Tongue (tissue), 2 donors: ENCODE data around the gene CDIP1. TPM values are rescaled to one million over a fixed set of nuclear protein-coding genes. Genes with fewer than 3 reads are reported as not detected.
"Not testable (repeated sequence)": the region's sequence is repeated elsewhere in the genome, so short reads cannot be mapped to it uniquely, and the experiment has no call there.

Experiments
- DNase-seq: peaks from one replicate; pipeline ENCODE4 v3.0.0-alpha.2; 2015
- total RNA-seq: library from RNA; depleted of rRNA; stranded (reverse); fragments of >200 nt; gene quantifications from one replicate; pipeline ENCODE4 v1.2.3, GENCODE V29; 2014

The CDIP1 gene
- total RNA-seq: 10.6 TPM

GRCh38 chr16:4538350-4539235 is at the start of gene CDIP1:
Gene CDIP1, minus strand, starts transcription at chr16:4538773. Its CDS starts 24,643 bp downstream, at chr16:4514130.
- DNase-seq: peak; percentile 98

GRCh38 chr16:4586291-4586690 is 47.7 kb upstream of the CDIP1 start:
- DNase-seq: peak; percentile 29

GRCh38 chr16:4583906-4584305 is 45.3 kb upstream of the CDIP1 start:
- no peak for DNase-seq

- DNase-seq: no peak
These were observed 41.7 kb upstream of the CDIP1 start for GRCh38 chr16:4580250-4580649.

GRCh38 chr16:4578961-4579530 is 40.5 kb upstream of the CDIP1 start:
- no peak for DNase-seq

DNA sequence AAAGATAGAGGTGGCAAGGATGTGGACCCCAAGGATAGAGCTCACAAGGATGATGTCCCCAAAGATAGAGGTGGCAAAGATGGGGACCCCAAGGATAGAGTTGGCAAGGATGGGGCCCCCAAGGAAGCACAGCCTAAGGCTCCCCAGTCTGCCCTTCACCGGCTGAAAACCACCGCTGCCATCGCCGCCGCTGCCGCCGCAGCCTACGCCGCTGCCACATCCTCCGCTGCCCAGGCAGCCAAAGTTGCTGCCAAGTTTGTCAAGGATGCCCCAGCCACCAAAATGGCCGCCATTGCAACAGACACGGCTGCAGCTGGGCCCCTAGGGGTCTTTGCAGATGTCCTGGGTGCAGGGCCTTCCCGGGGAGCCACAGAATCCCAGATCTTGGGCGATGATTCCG is 37.4 kb upstream of the CDIP1 start:
- no peak for DNase-seq

DNA sequence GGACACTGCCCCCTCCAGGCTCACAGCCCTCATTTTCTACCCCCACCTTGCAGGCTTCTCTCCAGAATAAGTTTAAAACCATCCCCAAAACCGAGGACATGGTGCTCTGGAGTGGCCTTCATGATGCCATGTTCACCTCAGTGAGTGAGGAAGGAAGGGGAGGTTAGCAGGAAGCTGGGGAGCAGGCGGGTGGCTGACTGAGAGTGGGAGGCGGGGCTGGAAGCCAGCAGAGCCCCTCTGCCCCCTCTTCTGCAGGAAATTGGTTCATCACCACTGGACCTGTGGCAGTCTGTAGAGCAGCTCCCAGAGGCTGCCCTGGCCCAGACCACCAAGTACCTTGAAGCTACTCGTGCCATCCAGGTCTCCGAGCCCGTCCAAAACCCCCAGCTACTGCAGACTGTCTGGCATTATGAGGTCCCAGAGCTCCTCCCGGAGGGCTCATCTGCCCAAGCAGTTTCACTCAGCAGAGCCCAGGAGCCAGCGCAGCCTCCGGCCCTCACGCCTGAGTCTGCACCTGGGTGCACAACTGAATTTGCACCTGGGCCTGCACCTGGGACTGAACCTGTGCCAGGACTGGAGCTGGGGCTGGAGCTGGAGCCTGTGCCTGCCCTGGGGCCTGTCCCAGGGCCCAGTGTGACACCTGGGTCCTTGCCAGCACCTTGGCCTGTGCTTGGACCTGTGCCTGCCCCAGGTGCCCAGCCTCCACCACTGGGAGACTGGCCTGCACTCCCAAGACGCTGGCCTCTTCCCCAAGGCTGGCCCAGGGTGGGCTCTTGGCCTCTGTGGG is 36.5 kb upstream of the CDIP1 start:
- DNase-seq: no peak

GRCh38 chr16:4573926-4574325 is 35.4 kb upstream of the CDIP1 start:
- DNase-seq: not testable (repeated sequence)

GRCh38 chr16:4572715-4573114 is 34.1 kb upstream of the CDIP1 start:
- DNase-seq: peak; percentile 85

- DNase-seq: no peak
These were observed 32.2 kb upstream of the CDIP1 start for GRCh38 chr16:4570688-4571321.

DNA sequence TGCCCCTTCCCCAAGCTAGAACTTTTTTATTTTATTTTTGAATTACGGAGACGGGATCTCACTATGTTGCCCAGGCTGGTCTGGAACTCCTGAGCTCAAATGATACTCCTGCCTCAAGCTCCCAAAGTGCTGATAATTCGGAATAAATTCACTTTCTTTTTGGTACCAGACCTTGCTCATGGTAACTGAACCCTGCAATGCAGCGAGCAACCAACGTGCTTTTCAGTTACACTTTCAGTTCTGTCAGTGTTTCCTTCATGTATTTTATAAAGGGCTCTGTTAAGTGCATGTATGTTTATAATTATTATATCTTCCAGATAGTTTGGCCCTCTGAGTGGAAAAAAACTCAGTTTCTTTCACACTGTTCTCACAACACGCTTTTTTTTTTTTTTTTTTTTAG is 31.5 kb upstream of the CDIP1 start:
- no peak for DNase-seq

- no peak for DNase-seq
These were observed 27.6 kb upstream of the CDIP1 start for GRCh38 chr16:4566144-4566543.

GRCh38 chr16:4564661-4565267 is 26.2 kb upstream of the CDIP1 start:
- no peak for DNase-seq

GRCh38 chr16:4561596-4561995 is 23.0 kb upstream of the CDIP1 start:
- peak; percentile 56 for DNase-seq

GRCh38 chr16:4557973-4558372 is 19.4 kb upstream of the CDIP1 start:
- no peak for DNase-seq

DNA sequence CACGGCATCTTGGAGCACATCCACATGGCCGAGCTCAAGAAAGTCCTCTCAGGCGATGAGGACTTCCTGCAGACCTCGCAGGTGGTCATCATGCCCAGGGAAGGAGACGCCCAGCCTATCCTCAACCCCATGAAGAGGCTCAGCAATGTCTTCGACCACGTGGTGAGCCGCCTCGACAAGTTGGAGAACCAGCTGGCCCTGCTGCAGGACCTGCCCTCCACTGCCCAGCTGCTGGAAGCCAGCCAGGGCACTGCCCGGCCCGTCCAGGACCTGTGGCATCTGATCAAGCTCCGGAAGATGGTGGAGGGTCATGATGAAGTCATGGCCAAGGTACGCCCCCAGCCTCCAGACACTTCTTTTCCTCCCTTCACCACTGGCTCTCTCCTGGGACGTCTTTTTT is 18.0 kb upstream of the CDIP1 start:
- no peak for DNase-seq

- DNase-seq: no peak
These were observed 17.5 kb upstream of the CDIP1 start, which contains the start of gene C16orf96 for GRCh38 chr16:4556112-4556511. Gene C16orf96, plus strand, starts transcription at chr16:4556340. Its CDS starts 150 bp downstream, at chr16:4556490.

DNA sequence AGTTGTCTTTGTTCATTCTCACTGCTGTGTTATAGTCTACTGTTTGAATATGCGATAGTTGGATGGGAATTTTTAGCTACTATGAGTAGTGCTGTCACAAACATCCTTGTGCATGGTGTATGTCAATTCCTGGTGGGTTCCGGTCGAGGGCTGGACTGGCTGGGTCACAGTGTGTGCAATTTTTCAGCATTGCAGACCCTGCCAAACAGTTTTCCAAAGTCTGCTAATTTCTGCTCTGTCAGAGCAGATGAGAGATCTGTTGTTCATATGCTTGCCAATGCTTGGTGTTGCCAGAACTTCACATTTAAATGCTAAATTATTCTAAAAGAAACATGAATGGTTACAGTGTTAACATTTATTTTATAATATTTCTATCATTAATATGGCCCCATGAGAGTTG is 14.0 kb upstream of the CDIP1 start:
- peak; percentile 79 for DNase-seq

DNA sequence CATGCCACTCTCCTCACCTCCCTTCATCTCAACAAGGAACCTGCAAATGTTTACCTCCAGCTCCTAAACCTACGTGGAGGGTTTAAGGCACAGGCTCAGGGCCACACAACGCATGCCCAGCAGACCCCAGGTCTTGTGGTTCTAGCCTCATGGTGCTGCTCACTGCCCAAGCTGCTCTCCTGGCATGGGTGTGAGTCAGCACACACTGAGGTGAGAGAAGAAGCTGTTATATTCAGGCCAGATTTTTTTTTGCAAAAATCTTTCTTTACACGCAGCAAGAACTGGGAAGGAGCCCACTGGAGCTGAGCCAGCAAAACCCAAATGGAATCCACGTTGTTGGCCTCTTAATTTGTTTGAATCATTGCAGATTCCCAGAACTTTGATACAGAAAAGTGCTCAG is 12.0 kb upstream of the CDIP1 start:
- no peak for DNase-seq

- no peak for DNase-seq
These were observed 9.6 kb upstream of the CDIP1 start for GRCh38 chr16:4548124-4548523.

DNA sequence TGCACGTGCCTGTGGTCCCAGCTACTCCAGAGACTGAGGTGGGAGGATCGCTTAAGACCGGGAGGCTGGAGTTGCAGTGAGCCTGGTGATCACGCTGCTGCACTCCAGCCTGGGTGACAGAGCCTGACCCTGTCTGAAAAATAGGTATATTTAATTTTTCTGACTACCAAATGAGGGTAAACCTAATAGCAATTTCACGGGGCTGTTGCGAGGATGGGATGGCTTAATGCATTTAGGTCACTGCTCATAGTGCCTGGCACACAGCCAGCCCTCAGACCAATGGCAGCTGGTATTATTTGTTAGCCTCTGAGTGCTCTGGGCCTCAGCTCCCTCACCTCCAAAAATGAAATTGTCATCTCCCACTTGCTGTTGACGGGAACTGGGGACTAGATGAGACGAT is 5.9 kb upstream of the CDIP1 start:
- DNase-seq: peak; percentile 63

- no peak for DNase-seq
These were observed 1.2 kb upstream of the CDIP1 start for GRCh38 chr16:4539716-4540284.
